A673 (cell line): ENCODE measurements around the gene CLK3. TPM values are rescaled to one million over a fixed set of nuclear protein-coding genes. Genes with fewer than 3 reads are reported as not detected.

ENCODE experiments used
- BruUV-seq: library from RNA; stranded (reverse); fragments of 400-500 nt; replicated peaks from 2 replicates; lab custom pipeline; 2021; lab: Mats Ljungman, UMichigan
- CTCF ChIA-PET: fragments of 300-600 bp; sonication (Branson Sonifier 250); formaldehyde crosslinking; loops from one replicate; lab custom pipeline; 2022; ENCODE audit warnings: antibody characterized with exemption; lab: Charles Lee
- POLR2A ChIA-PET: fragments of 300-600 bp; sonication (Branson Sonifier 250); formaldehyde crosslinking; loops from one replicate; lab custom pipeline; 2022; ENCODE audit warnings: antibody characterized with exemption; ENCODE audit not compliant: low non-redundant PET; lab: Charles Lee
- DNase-seq: peaks from one replicate; pipeline ENCODE4 v3.0.0-alpha.2; 2015; ENCODE audit warnings: low spot score
- H3K27ac ChIP-seq: fragments of 200-600 bp; sonication (generic); 2 replicates; pipeline ENCODE4 v1.5.1; 2016; ENCODE audit warnings: mixed run types, low read depth, mild to moderate bottlenecking, mixed read lengths, antibody characterized with exemption, low read length; ENCODE audit not compliant: poor library complexity, severe bottlenecking
- H3K27me3 ChIP-seq: fragments of 200-600 bp; sonication (generic); replicated peaks from 2 replicates; pipeline ENCODE4 v1.6.1; 2017; ENCODE audit warnings: mixed run types, low read depth, mild to moderate bottlenecking, mixed read lengths, antibody characterized with exemption, low read length; ENCODE audit not compliant: insufficient read depth, poor library complexity
- H3K36me3 ChIP-seq: fragments of 200-600 bp; sonication (generic); 2 replicates; pipeline ENCODE4 v1.6.1; 2016; ENCODE audit warnings: mixed run types, mild to moderate bottlenecking, mixed read lengths, antibody characterized with exemption, low read length; ENCODE audit not compliant: insufficient read depth, poor library complexity, severe bottlenecking
- H3K4me1 ChIP-seq: fragments of 200-600 bp; sonication (generic); 2 replicates; pipeline ENCODE4 v1.6.1; 2017; ENCODE audit warnings: mixed run types, mild to moderate bottlenecking, mixed read lengths, antibody characterized with exemption, low read length; ENCODE audit not compliant: insufficient read depth, poor library complexity, severe bottlenecking
- H3K4me3 ChIP-seq: fragments of 200-600 bp; sonication (generic); 2 replicates; pipeline ENCODE4 v1.5.1; 2016; ENCODE audit warnings: low read depth, mixed run types, mild to moderate bottlenecking, mixed read lengths, low read length; ENCODE audit not compliant: poor library complexity, severe bottlenecking
- H3K9me3 ChIP-seq: fragments of 200-600 bp; sonication (generic); 2 replicates; pipeline ENCODE4 v1.6.1; 2016; ENCODE audit warnings: mixed run types, low read depth, mild to moderate bottlenecking, mixed read lengths, antibody characterized with exemption, low read length; ENCODE audit not compliant: poor library complexity, severe bottlenecking
- EZH2 ChIP-seq: fragments of 200-600 bp; sonication (generic); IDR thresholded peaks from 2 replicates; pipeline ENCODE4 v1.6.1; 2017; ENCODE audit warnings: borderline replicate concordance, low read depth, mild to moderate bottlenecking, mixed read lengths, antibody characterized with exemption, low read length; ENCODE audit not compliant: poor library complexity, severe bottlenecking
- intact Hi-C: fragments of 100-400 bp; cut with micrococcal nuclease; formaldehyde crosslinking; loops from one replicate; pipeline ENCODE4 v1.10.0; 2022; ENCODE audit not compliant: unreplicated experiment
- total RNA-seq: library from RNA; stranded (reverse); gene quantifications from 2 replicates; pipeline ENCODE4 v1.2.3, GENCODE V29; 2021
- TF ChIP-seq, protein P1 (sequence below): fragments of 300-800, 200-600 bp; sonication (generic); conservative IDR thresholded peaks from 2 replicates; pipeline ENCODE4 v1.5.1; 2017; ENCODE audit warnings: low read depth, mild to moderate bottlenecking, antibody characterized with exemption, low read length, moderate library complexity, mixed read lengths

The CLK3 gene
- total RNA-seq, 1 experiment from 2014 or later = 66.8 TPM

DNA sequence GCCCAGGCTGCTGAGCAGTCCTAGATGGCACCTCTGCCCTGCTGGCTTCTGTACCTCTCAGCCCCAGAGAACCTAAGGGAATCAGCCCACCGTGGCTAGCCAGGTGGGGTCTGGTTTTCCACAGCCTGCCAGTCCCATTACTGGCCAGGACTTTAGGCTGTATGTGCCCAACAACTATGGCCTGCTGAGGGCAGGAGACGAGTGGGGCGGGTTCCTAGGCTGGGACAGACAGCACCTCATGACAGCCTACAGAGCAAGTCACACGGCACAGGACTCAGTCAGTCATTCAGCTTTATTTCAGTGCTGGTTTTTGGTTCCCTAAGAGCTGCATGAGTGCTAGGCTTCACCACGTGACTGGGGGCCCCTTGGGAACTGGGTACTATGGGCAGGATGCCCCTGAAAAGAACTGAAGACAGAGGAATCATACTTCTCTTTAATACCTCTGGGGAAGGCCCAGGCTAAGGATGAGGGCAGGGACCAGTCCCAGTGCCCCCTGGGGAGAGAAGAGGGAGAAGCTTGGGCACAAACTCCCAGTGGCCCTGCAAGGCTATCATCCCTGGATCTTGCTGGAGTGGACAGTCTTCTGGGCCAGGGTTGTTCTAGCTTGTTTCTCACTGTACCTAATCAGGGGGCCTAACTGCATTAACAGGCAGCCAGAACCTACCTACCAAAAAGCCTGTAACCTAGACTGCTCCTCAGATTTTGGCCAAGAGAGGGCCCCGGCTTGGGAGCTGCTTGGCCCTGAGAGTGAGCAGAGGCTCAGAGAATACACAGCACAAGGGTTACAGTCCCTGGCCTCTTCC lies 14.8 kb downstream of the CLK3 start:
- CTCF ChIA-PET = interaction anchor here (0.9 to 9.0 kb wide), 2 partner anchors 139 to 157 kb away, joined by 3 to 119 read pairs; no protein-coding TSS in a partner anchor
- H3K36me3 ChIP-seq = peaks cover 89% of the 10 kb centered on the region
- H3K4me3 ChIP-seq = no peak overlapping the region
- DNase-seq = peak; percentile 32
- H3K4me1 ChIP-seq = no peaks in the 10 kb centered on the region
- no peaks in the 10 kb centered on the region for H3K9me3 ChIP-seq
- H3K27me3 ChIP-seq = no peaks in the 10 kb centered on the region
- H3K27ac ChIP-seq = peak overlapping the region; percentile 23
- POLR2A ChIA-PET = no interaction called here
- intact Hi-C loops = no loop called here
- BruUV-seq = no TSS peak
- TF ChIP-seq EZH2 = no peak
- TF ChIP-seq, protein P1, sequence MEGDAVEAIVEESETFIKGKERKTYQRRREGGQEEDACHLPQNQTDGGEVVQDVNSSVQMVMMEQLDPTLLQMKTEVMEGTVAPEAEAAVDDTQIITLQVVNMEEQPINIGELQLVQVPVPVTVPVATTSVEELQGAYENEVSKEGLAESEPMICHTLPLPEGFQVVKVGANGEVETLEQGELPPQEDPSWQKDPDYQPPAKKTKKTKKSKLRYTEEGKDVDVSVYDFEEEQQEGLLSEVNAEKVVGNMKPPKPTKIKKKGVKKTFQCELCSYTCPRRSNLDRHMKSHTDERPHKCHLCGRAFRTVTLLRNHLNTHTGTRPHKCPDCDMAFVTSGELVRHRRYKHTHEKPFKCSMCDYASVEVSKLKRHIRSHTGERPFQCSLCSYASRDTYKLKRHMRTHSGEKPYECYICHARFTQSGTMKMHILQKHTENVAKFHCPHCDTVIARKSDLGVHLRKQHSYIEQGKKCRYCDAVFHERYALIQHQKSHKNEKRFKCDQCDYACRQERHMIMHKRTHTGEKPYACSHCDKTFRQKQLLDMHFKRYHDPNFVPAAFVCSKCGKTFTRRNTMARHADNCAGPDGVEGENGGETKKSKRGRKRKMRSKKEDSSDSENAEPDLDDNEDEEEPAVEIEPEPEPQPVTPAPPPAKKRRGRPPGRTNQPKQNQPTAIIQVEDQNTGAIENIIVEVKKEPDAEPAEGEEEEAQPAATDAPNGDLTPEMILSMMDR = no peak

DNA sequence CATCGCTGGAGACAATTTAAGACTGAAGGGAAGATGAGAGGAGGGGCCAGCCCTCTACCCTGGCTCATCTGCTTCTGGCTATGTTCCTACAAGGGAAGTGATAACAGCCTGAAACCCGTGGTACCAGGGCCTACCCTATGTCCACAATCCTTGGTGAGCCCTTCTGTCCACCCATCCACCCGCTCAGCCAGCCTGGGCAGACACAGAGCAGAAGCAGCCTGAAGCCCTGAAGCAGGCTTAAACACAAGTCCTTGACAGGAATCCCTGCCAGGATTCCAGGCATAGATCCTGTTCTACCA lies 15.4 kb downstream of the CLK3 start:
- POLR2A ChIA-PET = no interaction called here
- H3K4me3 ChIP-seq = no peak overlapping the region
- H3K4me1 ChIP-seq = no peaks in the 10 kb centered on the region
- no peaks in the 10 kb centered on the region for H3K9me3 ChIP-seq
- peaks cover 83% of the 10 kb centered on the region for H3K36me3 ChIP-seq
- CTCF ChIA-PET = interaction anchor here (0.9 to 9.0 kb wide), 2 partner anchors 139 to 157 kb away, joined by 3 to 119 read pairs; no protein-coding TSS in a partner anchor
- peak overlapping the region; percentile 16 for H3K27ac ChIP-seq
- intact Hi-C loops = no loop called here
- no peak for TF ChIP-seq EZH2
- TF ChIP-seq, protein P1 = no peak
- no TSS peak for BruUV-seq
- DNase-seq = no peak
- no peaks in the 10 kb centered on the region for H3K27me3 ChIP-seq

DNA sequence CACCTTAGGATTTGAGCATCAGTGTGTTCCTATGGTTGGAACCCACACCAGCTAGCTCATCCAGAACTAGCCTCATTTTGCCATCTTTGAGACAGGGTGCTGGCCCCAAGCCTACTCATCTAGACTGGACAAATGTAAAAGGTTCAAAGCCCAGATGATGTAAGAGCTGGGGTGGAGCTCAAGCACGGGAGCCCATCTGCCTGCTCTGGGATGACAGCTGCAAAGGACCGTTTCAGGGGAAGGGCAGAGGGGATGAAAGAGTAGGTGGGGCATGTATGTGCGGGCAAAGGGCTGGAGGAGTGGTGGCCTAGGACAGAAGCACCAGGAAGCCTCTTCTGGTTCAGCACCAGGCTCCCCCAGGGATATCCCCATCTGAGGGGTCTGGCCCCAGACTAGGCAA lies 15.8 kb downstream of the CLK3 start:
- TF ChIP-seq, protein P1 = no peak
- TF ChIP-seq EZH2 = no peak
- DNase-seq = no peak
- no peaks in the 10 kb centered on the region for H3K4me1 ChIP-seq
- H3K4me3 ChIP-seq = no peak overlapping the region
- ChIA-PET CTCF (interaction anchor here (0.6 to 9.0 kb wide), 4 partner anchors 11 to 243 kb away, joined by 3 to 119 read pairs (median 6); no protein-coding TSS in a partner anchor), POLR2A (no interaction called here)
- intact Hi-C loops = no loop called here
- no peaks in the 10 kb centered on the region for H3K27me3 ChIP-seq
- H3K27ac ChIP-seq = peak overlapping the region; percentile 16
- H3K36me3 ChIP-seq = peaks cover 82% of the 10 kb centered on the region
- no peaks in the 10 kb centered on the region for H3K9me3 ChIP-seq
- no TSS peak for BruUV-seq
